ENCODE data around the gene LY6G6F. TPM values are rescaled to one million over a fixed set of nuclear protein-coding genes. Genes with fewer than 3 reads are reported as not detected.
"Not testable (repeated sequence)": the region's sequence is repeated elsewhere in the genome, so short reads cannot be mapped to it uniquely, and the experiment has no call there.

The LY6G6F gene
- total RNA-seq, 4 donors from 2014 or later: not detected

GRCh38 chr6:31708224-31708623 is 1.6 kb downstream of the LY6G6F start:
- no peak for TF ChIP-seq CTCF (IDR thresholded peaks at IDR 0.05 in 4 of 5, conservative IDR thresholded peaks at IDR 0.05 in 1 of 5)
- TF ChIP-seq POLR2A (IDR thresholded peaks at IDR 0.05): no peak
- ATAC-seq (no peak), DNase-seq (no peak)
- in situ Hi-C loops (cut with MboI; ENCODE audit: low sequenced_read_pairs in 4 of 4): no loop called here
- intact Hi-C loops (cut with DNase I; ENCODE audit: low total_unique reads): no loop called here
- Histone ChIP-seq H3K36me3 (no peaks in the 10 kb centered on the region), H3K4me3 (no peak overlapping the region), H3K4me1 (peaks cover 3% of the 10 kb centered on the region in 2 donors), H3K27me3 (no peaks in the 10 kb centered on the region), H3K27ac (no peak overlapping the region), H3K9me3 (no peaks in the 10 kb centered on the region)

GRCh38 chr6:31709157-31709556 is 2.5 kb downstream of the LY6G6F start:
- intact Hi-C loops (cut with DNase I; ENCODE audit: low total_unique reads); DNase-seq; in situ Hi-C loops (cut with MboI; ENCODE audit: low sequenced_read_pairs in 4 of 4); H3K27me3 ChIP-seq; H3K4me1 ChIP-seq; H3K9me3 ChIP-seq; H3K36me3 ChIP-seq; H3K27ac ChIP-seq; H3K4me3 ChIP-seq; ATAC-seq: not testable (repeated sequence)

- no peak for ATAC-seq
- Histone ChIP-seq H3K9me3 (no peaks in the 10 kb centered on the region), H3K27me3 (no peaks in the 10 kb centered on the region), H3K27ac (no peak overlapping the region), H3K36me3 (no peaks in the 10 kb centered on the region), H3K4me1 (no peaks in the 10 kb centered on the region), H3K4me3 (no peak overlapping the region)
- no peak for DNase-seq
- intact Hi-C loops (cut with DNase I; ENCODE audit: low total_unique reads): no loop called here
- in situ Hi-C loops (cut with MboI; ENCODE audit: low sequenced_read_pairs in 4 of 4): no loop called here
- TF ChIP-seq CTCF (IDR thresholded peaks at IDR 0.05 in 4 of 5, conservative IDR thresholded peaks at IDR 0.05 in 1 of 5): no peak
- no peak for TF ChIP-seq POLR2A (IDR thresholded peaks at IDR 0.05)
Observed at GRCh38 chr6:31710523-31711219, 4.0 kb downstream of the LY6G6F start.

GRCh38 chr6:31711233-31711632 is 4.6 kb downstream of the LY6G6F start:
- in situ Hi-C loops (cut with MboI; ENCODE audit: low sequenced_read_pairs in 4 of 4): no loop called here
- no peak for ATAC-seq
- Histone ChIP-seq H3K36me3 (no peaks in the 10 kb centered on the region), H3K4me3 (no peak overlapping the region), H3K27ac (no peak overlapping the region), H3K27me3 (no peaks in the 10 kb centered on the region), H3K9me3 (no peaks in the 10 kb centered on the region), H3K4me1 (no peaks in the 10 kb centered on the region)
- no peak for DNase-seq
- intact Hi-C loops (cut with DNase I; ENCODE audit: low total_unique reads): no loop called here
- TF ChIP-seq POLR2A (IDR thresholded peaks at IDR 0.05) (no peak), CTCF (IDR thresholded peaks at IDR 0.05 in 4 of 5, conservative IDR thresholded peaks at IDR 0.05 in 1 of 5) (no peak)

GRCh38 chr6:31712296-31712695 is 5.6 kb downstream of the LY6G6F start:
- H3K9me3 ChIP-seq: no peaks in the 10 kb centered on the region
- H3K4me3 ChIP-seq: no peak overlapping the region
- H3K27me3 ChIP-seq: no peaks in the 10 kb centered on the region
- ATAC-seq (no peak), DNase-seq (no peak)
- no peaks in the 10 kb centered on the region for H3K4me1 ChIP-seq
- no peak overlapping the region for H3K27ac ChIP-seq
- in situ Hi-C loops (cut with MboI; ENCODE audit: low sequenced_read_pairs in 4 of 4): no loop called here
- intact Hi-C loops (cut with DNase I; ENCODE audit: low total_unique reads): no loop called here
- no peaks in the 10 kb centered on the region for H3K36me3 ChIP-seq
- TF ChIP-seq POLR2A (IDR thresholded peaks at IDR 0.05) (no peak), CTCF (IDR thresholded peaks at IDR 0.05 in 4 of 5, conservative IDR thresholded peaks at IDR 0.05 in 1 of 5) (no peak)

All from gastrocnemius medialis (tissue), 4 donors.